NCI-H526 treated with DMSO at 0.1 percent for 48 hours (cell line): Measurements from ENCODE around the gene TIMM8A.

Experiments used
- DNase-seq: peaks from one replicate; lab custom pipeline; 2025; lab: John Stamatoyannopoulos, UW

Gene TIMM8A, protein sequence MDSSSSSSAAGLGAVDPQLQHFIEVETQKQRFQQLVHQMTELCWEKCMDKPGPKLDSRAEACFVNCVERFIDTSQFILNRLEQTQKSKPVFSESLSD

DNA sequence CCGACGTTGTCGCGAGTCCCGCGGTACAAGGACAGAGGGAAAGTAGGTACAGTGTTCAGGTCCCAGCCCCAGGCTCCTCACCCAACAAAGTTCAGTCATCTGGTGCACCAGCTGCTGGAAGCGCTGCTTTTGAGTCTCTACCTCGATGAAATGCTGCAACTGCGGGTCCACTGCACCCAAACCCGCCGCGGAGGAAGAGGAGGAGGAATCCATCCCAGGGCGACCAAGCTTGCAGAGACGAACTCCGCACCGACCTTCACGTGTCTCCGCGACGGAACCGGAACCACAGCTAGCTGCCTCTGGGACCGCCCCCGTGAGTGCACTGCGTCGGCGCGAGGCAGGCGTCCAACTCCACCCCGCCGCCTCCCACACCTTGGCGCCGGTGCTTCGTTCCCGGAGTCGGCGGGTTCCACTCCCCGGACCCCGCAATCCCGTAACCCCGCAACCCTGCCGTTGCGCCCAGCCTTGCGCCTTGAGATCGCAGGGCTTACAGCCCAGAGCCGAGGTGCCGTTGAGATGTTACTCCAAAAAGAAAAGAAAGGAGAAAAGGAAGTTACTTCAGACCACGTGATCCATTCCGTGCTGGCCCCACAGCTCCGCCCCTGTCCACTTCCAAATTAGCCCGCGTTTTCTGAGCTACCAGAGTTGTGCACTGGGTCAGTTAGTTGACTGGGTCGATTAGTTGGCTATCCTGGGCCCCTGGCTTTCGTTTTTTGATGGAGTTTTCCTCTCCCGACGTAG lies at the start of gene TIMM8A:
TIMM8A (minus strand) TSS at position 291 of the 741 bp plus-strand sequence; CDS start at position 213, 78 bp downstream.
- DNase-seq = peak; percentile 73

DNA sequence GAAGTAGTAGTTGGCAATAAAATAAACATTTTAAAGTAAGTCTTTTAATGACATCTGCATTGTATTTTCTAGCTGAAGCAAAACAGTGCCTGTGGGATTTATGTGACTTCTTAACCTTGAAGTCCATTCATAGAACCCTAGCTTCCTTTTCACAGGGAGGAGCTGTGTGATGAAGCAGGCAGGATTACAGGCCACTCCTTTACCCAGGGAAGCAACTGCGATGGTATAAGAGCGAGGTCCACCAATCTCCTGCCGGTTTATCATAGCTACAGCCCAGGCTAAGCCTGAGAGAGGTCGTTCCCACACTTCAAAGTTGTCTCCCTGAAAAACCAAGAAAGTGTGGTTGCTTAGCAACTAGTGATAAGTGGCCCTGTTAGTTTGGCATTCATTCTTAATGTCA lies 49.2 kb upstream of the TIMM8A start:
- DNase-seq = no peak

GRCh38 chrX:101395789-101396188 lies 47.2 kb upstream of the TIMM8A start:
- DNase-seq = no peak

- no peak for DNase-seq
Observed at GRCh38 chrX:101394372-101394771, 45.8 kb upstream of the TIMM8A start.

DNA sequence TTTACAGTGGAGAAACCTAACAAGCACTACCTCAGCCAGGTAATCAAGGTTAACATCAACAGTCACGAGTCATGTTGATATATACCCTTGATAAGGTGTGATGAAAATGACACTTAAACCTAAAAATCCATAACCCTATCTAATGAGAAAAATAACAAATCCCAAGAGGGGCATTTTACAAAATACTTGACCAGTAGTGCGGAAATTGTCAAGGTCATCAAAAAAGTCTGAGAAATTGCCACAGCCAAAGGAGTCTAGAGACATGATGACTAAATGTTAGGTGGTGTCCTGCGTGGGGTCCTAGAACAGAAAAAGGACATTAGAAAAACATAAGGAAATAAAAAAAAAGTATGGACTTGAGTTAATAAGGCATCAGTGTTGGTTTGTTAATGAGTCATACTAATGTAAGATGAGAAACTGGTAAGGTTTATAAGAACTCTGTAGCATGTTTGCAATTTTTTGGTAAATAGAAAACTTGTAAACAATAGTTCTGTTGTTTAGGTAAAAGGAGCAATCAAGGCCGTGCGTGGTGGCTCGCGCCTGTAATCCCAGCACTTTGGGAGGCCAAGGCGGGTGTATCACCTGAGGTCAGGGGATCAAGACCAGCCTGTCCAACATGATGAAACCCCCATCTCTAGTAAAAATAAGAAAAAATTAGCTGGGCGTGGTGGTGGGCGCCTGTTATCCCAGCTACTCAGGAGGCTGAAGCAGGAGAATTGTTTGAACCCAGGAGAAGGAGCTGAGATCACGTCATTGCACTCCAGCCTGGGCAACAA lies 45.2 kb upstream of the TIMM8A start:
- DNase-seq = no peak

- DNase-seq = no peak
Observed at GRCh38 chrX:101391831-101392230, 43.3 kb upstream of the TIMM8A start.

DNA sequence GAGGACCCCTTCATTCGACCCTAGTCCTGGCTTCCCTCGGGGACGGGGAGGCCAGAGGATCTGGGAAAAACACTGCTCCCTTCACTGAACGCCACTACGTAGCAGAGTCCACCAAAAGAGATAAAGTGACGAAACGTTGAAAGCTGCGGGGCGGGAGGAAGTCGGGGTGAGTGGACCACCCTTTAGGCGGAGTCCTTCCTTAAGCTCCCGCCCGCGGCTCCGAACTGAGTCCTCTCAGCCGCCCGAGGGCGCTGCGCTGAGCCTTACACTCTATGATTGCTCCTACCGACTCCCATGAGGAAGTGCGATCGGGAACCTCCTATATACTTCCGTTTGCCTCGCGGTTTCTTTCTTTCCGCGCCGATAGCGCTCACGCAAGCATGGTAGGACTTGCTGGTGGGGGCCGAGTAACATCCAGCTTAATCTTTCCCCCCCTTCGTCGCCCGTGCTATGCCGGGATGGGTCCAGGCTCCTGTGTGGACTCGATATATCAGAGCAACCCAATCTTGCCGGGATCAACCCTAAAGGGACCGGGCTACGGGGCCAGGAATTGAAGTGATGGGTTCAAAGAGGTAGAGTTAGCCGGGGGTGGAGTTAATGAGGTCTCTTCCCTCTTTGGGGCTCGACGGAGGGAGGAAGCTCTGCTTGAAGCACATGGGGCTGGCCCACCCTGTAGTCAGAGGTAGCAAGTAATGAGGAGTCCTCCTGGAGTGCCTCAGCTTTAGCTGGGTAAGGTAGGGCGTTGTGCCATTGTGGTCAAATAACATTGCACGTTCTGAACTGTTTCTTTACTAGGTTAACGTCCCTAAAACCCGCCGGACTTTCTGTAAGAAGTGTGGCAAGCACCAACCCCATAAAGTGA lies 42.4 kb upstream of the TIMM8A start, which contains the start of gene RPL36A:
RPL36A (plus strand) TSS at position 348 of the 862 bp plus-strand sequence; CDS start at position 381, 33 bp downstream.
- DNase-seq = peak; percentile 83

DNA sequence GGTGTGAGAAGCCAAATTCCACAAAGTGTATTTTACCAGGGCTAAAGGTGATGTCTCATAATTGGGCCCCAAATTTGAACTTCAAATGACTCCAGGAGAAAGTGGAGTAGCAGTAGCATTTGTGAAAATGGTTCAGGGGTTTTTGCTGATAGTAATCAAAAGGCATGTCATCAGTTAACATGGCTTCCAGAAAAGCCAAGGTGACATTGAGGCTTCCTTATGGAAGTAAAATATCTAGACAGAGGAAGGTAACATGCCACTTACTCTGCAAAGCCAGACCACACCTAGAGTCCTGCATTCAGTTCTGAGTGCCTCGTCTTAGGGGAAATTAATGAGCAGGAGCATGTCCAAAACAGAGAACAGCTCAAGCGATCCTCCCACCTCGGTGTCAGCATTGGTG lies 40.1 kb upstream of the TIMM8A start:
- DNase-seq = no peak

DNA sequence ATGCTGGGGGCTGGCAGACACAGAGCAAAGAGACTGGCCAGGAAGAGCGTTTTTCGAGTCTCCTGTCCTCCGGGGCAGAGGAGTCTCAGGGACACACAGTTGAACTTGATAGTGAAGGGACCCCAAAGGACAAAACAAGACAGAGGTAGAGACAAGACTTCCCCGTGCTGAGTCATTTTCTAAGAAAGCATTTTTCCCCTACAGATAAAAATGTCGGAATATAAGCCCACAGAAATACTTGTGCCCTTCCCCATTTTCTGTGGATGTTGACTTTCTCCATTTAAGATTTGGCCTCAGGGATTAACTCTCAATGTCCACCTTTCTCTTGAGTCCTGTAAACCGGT lies 38.0 kb upstream of the TIMM8A start:
- no peak for DNase-seq

GRCh38 chrX:101385795-101386541 lies 37.4 kb upstream of the TIMM8A start, which contains the start of gene BTK:
Gene BTK, minus strand, starts transcription at chrX:101386191. Its CDS starts 10,907 bp downstream, at chrX:101375284.
- no peak for DNase-seq

- no peak for DNase-seq
Observed at GRCh38 chrX:101385026-101385684, 36.6 kb upstream of the TIMM8A start.

- no peak for DNase-seq
Observed at GRCh38 chrX:101383679-101384205, 35.2 kb upstream of the TIMM8A start.

DNA sequence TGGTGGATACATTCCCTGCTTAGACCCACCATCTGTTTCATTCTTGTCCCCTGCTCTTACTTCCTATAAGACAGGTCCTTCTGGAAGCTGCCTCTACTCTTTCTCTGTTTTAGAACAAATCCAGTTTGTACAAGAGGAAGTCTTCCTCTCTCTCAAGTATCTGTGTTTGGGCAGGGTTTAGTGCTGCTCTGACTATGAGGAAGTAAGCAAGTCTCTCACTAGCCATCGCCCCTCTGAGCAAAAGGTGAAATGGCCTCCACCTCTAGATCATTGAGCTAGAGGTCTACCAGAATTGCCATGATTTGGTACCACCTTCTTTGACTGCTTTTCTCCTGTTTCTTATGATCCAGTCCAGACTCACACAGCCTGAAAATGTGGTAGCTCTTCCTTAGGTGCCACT lies 29.0 kb upstream of the TIMM8A start:
- DNase-seq = no peak

- no peak for DNase-seq
Observed at GRCh38 chrX:101370888-101371504, 22.5 kb upstream of the TIMM8A start.

- no peak for DNase-seq
Observed at GRCh38 chrX:101369687-101370086, 21.1 kb upstream of the TIMM8A start.

- DNase-seq = no peak
Observed at GRCh38 chrX:101368800-101369199, 20.3 kb upstream of the TIMM8A start.

DNA sequence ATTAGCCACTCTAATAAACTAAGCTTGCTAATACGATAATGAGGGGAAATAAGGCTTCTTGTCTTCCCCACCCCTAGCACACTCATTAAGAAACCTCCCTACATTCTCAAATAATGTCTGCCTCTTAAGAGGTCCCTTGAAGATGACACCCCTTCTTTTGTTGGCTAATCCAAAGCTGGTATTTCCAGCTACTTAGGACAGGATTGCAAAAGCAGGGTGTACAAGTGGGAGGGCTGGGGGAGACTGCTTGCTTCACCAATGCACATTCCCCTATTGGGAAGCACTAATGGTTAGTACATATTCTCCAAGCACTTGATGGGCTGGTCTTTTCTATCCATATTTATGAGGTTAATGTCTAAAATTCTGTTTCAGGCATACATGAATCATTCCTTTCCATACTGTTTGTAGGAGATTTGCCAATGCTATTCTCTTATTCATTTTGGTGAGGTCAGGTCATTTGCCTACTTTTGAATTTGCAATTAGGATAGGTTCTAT lies 16.8 kb upstream of the TIMM8A start:
- DNase-seq = no peak

- DNase-seq = no peak
Observed at GRCh38 chrX:101362757-101363156, 14.2 kb upstream of the TIMM8A start.

DNA sequence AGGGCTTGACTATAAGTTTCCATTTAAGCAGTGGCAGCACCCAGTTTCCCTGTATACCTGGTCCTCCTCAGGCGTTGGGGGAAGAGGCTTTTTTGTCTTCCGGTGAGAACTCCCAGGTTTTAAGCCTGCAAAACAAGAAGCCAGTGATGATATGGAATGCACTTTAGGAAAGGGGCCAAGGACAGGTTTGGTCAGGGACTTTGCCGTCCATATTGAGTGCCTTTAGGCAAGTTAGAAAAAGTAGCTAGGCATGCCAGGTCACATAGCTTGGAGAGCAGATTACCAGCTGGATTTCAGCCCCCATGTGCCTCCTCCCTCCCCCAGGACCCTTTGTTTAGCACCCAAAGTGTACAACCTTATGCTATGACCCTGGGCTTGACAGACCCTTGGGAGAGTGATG lies 13.6 kb upstream of the TIMM8A start:
- no peak for DNase-seq

GRCh38 chrX:101360390-101360789 lies 11.8 kb upstream of the TIMM8A start:
- DNase-seq = peak; percentile 38
